Measurements from ENCODE around the gene MBTPS1.

MBTPS1 gene

GRCh38 chr16:84058664-84059063 is 58.1 kb downstream of the MBTPS1 start:
- Histone ChIP-seq H4K20me1 (ENCODE audit: insufficient read depth, low read length, poor library complexity, severe bottlenecking) (no peaks in the 10 kb centered on the region), H3K9me2 (replicated peaks; ENCODE audit: low read depth, low read length) (no peaks in the 10 kb centered on the region), H3K79me2 (ENCODE audit: insufficient read depth, low read length) (no peaks in the 10 kb centered on the region), H3K4me2 (ENCODE audit: low read depth, low read length, poor library complexity, severe bottlenecking) (no peak overlapping the region), H3K4me3 (ENCODE audit: low read length, poor library complexity, severe bottlenecking) (no peak overlapping the region), H3K36me3 (ENCODE audit: insufficient read depth, low read length) (peaks cover 98% of the 10 kb centered on the region; the same call in 1 of the 2 replicates), H3K27me3 (ENCODE audit: insufficient read depth, low read length, poor library complexity, severe bottlenecking) (no peaks in the 10 kb centered on the region), H2AFZ (ENCODE audit: low read length) (no peak overlapping the region), H3K9ac (ENCODE audit: low read depth, low read length, poor library complexity, severe bottlenecking) (no peak overlapping the region), H3F3A (ENCODE audit: low read depth) (no peaks in the 10 kb centered on the region), H3K9me3 (ENCODE audit: insufficient read depth, low read depth, low read length) (no peaks in the 10 kb centered on the region), H3K4me1 (ENCODE audit: insufficient read depth, low read length, poor library complexity, severe bottlenecking) (no peaks in the 10 kb centered on the region)
- TF ChIP-seq EZH2phosphoT487 (IDR thresholded peaks at IDR 0.05; ENCODE audit: borderline replicate concordance) (no peak), CTCF (conservative IDR thresholded peaks at IDR 0.05; ENCODE audit: low read length) (no peak)

GRCh38 chr16:84058211-84058610 is 58.5 kb downstream of the MBTPS1 start:
- Histone ChIP-seq H3K79me2 (ENCODE audit: insufficient read depth, low read length) (no peaks in the 10 kb centered on the region), H3K4me3 (ENCODE audit: low read length, poor library complexity, severe bottlenecking) (no peak overlapping the region), H3K4me2 (ENCODE audit: low read depth, low read length, poor library complexity, severe bottlenecking) (no peak overlapping the region), H4K20me1 (ENCODE audit: insufficient read depth, low read length, poor library complexity, severe bottlenecking) (no peaks in the 10 kb centered on the region), H3K27me3 (ENCODE audit: insufficient read depth, low read length, poor library complexity, severe bottlenecking) (no peaks in the 10 kb centered on the region), H3F3A (ENCODE audit: low read depth) (no peaks in the 10 kb centered on the region), H3K36me3 (ENCODE audit: insufficient read depth, low read length) (peaks cover 98% of the 10 kb centered on the region; the same call in 1 of the 2 replicates), H3K9ac (ENCODE audit: low read depth, low read length, poor library complexity, severe bottlenecking) (no peak overlapping the region), H3K4me1 (ENCODE audit: insufficient read depth, low read length, poor library complexity, severe bottlenecking) (no peaks in the 10 kb centered on the region), H2AFZ (ENCODE audit: low read length) (no peak overlapping the region), H3K9me3 (ENCODE audit: insufficient read depth, low read depth, low read length) (no peaks in the 10 kb centered on the region), H3K9me2 (replicated peaks; ENCODE audit: low read depth, low read length) (no peaks in the 10 kb centered on the region)
- TF ChIP-seq CTCF (conservative IDR thresholded peaks at IDR 0.05; ENCODE audit: low read length) (no peak), EZH2phosphoT487 (IDR thresholded peaks at IDR 0.05; ENCODE audit: borderline replicate concordance) (no peak)

- no peaks in the 10 kb centered on the region for H3F3A ChIP-seq (ENCODE audit: low read depth)
- TF ChIP-seq CTCF (conservative IDR thresholded peaks at IDR 0.05; ENCODE audit: low read length) (no peak), EZH2phosphoT487 (IDR thresholded peaks at IDR 0.05; ENCODE audit: borderline replicate concordance) (no peak)
- no peak overlapping the region for H3K4me2 ChIP-seq (ENCODE audit: low read depth, low read length, poor library complexity, severe bottlenecking)
- H3K27me3 ChIP-seq (ENCODE audit: insufficient read depth, low read length, poor library complexity, severe bottlenecking): no peaks in the 10 kb centered on the region
- no peaks in the 10 kb centered on the region for H3K9me3 ChIP-seq (ENCODE audit: insufficient read depth, low read depth, low read length)
- H3K9ac ChIP-seq (ENCODE audit: low read depth, low read length, poor library complexity, severe bottlenecking): no peak overlapping the region
- H4K20me1 ChIP-seq (ENCODE audit: insufficient read depth, low read length, poor library complexity, severe bottlenecking): no peaks in the 10 kb centered on the region
- H2AFZ ChIP-seq (ENCODE audit: low read length): no peak overlapping the region
- H3K9me2 ChIP-seq (replicated peaks; ENCODE audit: low read depth, low read length): no peaks in the 10 kb centered on the region
- no peaks in the 10 kb centered on the region for H3K4me1 ChIP-seq (ENCODE audit: insufficient read depth, low read length, poor library complexity, severe bottlenecking)
- H3K4me3 ChIP-seq (ENCODE audit: low read length, poor library complexity, severe bottlenecking): no peak overlapping the region
- H3K36me3 ChIP-seq (ENCODE audit: insufficient read depth, low read length): peaks cover 96% of the 10 kb centered on the region; the same call in 1 of the 2 replicates
- H3K79me2 ChIP-seq (ENCODE audit: insufficient read depth, low read length): no peaks in the 10 kb centered on the region
Observed at GRCh38 chr16:84056933-84057332, 59.8 kb downstream of the MBTPS1 start.

All from Loucy (cell line).